ENCODE data around the gene AKAP6. TPM values are rescaled to one million over a fixed set of nuclear protein-coding genes. Genes with fewer than 3 reads are reported as not detected.

Gene AKAP6
- total RNA-seq, 1 experiment from 2014 or later: 1.1 TPM

DNA sequence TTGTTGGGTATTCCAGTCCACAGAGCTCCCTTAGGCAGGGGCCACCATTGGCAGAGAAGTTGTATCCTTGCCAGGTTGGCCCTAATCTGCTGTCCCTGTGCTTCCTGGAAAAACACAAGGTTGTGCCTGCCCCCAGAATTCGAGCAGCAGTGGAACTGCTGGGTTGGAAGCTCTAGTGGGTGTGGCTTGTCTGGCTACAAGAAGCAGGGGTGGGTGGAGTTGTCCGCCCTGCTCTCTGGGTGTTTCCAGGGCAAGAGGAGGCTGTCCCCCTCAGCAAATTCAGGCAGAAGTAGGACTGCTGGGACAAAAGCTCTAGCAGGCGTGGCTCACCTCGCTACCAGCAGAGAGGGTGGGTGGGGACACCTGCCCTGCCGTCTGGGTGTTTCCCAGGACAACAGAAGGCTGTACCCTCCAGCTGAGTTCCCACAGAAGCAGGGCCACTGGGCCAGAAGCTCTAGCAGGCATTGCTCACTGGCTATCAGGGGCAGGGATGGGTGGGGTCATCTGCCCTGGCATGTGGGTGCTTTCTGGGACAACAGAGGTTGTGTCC, 536.8 kb downstream of the AKAP6 start:
- Mint-ChIP-seq H3K27ac (no peak overlapping the region), H3K4me3 (no peak overlapping the region), H3K4me1 (no peaks in the 10 kb centered on the region), H3K36me3 (ENCODE audit: insufficient read depth in 1 of 3, low read depth in 3 of 3) (no peaks in the 10 kb centered on the region), H3K9me3 (peaks cover 0 to 8% of the 10 kb centered on the region in 2 experiments; a peak in 4 of 5 replicates), H3K27me3 (ENCODE audit: low read depth) (no peaks in the 10 kb centered on the region)
- Histone ChIP-seq H3K79me1 (ENCODE audit: insufficient read depth, low read depth, low read length, poor library complexity, severe bottlenecking) (no peaks in the 10 kb centered on the region), H3K27me3 (ENCODE audit: insufficient read depth, low read length) (no peaks in the 10 kb centered on the region; the same call in 1 of the 2 replicates), H3K4ac (ENCODE audit: low read depth, low read length) (no peak overlapping the region), H2BK120ac (ENCODE audit: low read depth, low read length, poor library complexity, severe bottlenecking) (no peak overlapping the region), H3T11ph (ENCODE audit: low read length) (no peak overlapping the region), H3K9me3 (ENCODE audit: control insufficient read depth, low read depth, low read length) (no peaks in the 10 kb centered on the region), H3K14ac (ENCODE audit: insufficient read depth, low read length) (no peak overlapping the region), H2BK20ac (ENCODE audit: low read depth, low read length, poor library complexity, severe bottlenecking) (no peak overlapping the region), H3K4me2 (ENCODE audit: insufficient read depth, insufficient read length, low read length) (no peak overlapping the region), H3K23ac (ENCODE audit: insufficient read length, low read depth, low read length) (no peak overlapping the region), H2BK15ac (ENCODE audit: low read depth, low read length) (no peak overlapping the region), H2BK5ac (ENCODE audit: insufficient read length, low read length) (no peak overlapping the region), H4K91ac (ENCODE audit: insufficient read length, low read depth, low read length) (no peak overlapping the region), H4K20me1 (ENCODE audit: control insufficient read depth, insufficient read depth, insufficient read length) (no peaks in the 10 kb centered on the region), H3K18ac (ENCODE audit: insufficient read length, low read depth, low read length) (no peak overlapping the region), H3K79me2 (ENCODE audit: insufficient read depth, low read length) (no peaks in the 10 kb centered on the region), H2AFZ (ENCODE audit: low read length) (no peak overlapping the region), H3K56ac (ENCODE audit: insufficient read length, low read depth, low read length) (no peak overlapping the region), H4K5ac (ENCODE audit: insufficient read length, low read depth, low read length) (no peak overlapping the region), H4K8ac (replicated peaks; ENCODE audit: insufficient read length, low read depth, low read length) (no peak overlapping the region), H3K27ac (ENCODE audit: insufficient read length, low read depth, low read length) (no peak overlapping the region), H3K9ac (ENCODE audit: extremely low read depth, insufficient read length, low read length) (no peak overlapping the region), H3K23me2 (ENCODE audit: insufficient read length, low read depth, low read length, poor library complexity, severe bottlenecking) (no peaks in the 10 kb centered on the region), H2AK5ac (ENCODE audit: insufficient read length, low read length) (no peak overlapping the region), H2BK12ac (ENCODE audit: insufficient read length, low read depth, low read length) (no peak overlapping the region), H3K4me1 (ENCODE audit: insufficient read depth, low read length) (no peaks in the 10 kb centered on the region)
- TF ChIP-seq, protein P1, sequence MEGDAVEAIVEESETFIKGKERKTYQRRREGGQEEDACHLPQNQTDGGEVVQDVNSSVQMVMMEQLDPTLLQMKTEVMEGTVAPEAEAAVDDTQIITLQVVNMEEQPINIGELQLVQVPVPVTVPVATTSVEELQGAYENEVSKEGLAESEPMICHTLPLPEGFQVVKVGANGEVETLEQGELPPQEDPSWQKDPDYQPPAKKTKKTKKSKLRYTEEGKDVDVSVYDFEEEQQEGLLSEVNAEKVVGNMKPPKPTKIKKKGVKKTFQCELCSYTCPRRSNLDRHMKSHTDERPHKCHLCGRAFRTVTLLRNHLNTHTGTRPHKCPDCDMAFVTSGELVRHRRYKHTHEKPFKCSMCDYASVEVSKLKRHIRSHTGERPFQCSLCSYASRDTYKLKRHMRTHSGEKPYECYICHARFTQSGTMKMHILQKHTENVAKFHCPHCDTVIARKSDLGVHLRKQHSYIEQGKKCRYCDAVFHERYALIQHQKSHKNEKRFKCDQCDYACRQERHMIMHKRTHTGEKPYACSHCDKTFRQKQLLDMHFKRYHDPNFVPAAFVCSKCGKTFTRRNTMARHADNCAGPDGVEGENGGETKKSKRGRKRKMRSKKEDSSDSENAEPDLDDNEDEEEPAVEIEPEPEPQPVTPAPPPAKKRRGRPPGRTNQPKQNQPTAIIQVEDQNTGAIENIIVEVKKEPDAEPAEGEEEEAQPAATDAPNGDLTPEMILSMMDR (conservative IDR thresholded peaks at IDR 0.05): no peak
- no peak for DNase-seq
- no CpG with 5 or more reads among the region's 5 CpGs for WGBS (ENCODE audit: extremely low coverage, insufficient read length, low lambda C conversion rate)

Data from H9 (cell line).